Upper lobe of left lung (tissue), 4 donors: ENCODE results near the gene C6orf15.

Source experiments
- EP300 ChIP-seq, 4 donors: sonication (generic); formaldehyde crosslinking; IDR thresholded peaks; one replicate each; pipeline ENCODE4 v1.5.1; 2017; ENCODE audit warnings: antibody characterized with exemption in 4 of 4, control low read depth in 2 of 4
- POLR2A ChIP-seq, 4 donors: fragments of 450-650 bp; IDR thresholded peaks; one replicate each; pipeline ENCODE4 v1.5.1; 2016 to 2017; ENCODE audit warnings: antibody characterized with exemption in 4 of 4, mild to moderate bottlenecking in 2 of 4
- TF ChIP-seq, protein P1 (sequence below), 6 experiments: fragments of 450-650 bp in 4 of 6; fragments of 200-600 bp in 2 of 6; sonication (generic) in 2 of 6; IDR thresholded peaks; one replicate each; pipeline ENCODE4 v1.5.1; 2016 to 2019; ENCODE audit warnings: antibody characterized with exemption in 6 of 6

DNA sequence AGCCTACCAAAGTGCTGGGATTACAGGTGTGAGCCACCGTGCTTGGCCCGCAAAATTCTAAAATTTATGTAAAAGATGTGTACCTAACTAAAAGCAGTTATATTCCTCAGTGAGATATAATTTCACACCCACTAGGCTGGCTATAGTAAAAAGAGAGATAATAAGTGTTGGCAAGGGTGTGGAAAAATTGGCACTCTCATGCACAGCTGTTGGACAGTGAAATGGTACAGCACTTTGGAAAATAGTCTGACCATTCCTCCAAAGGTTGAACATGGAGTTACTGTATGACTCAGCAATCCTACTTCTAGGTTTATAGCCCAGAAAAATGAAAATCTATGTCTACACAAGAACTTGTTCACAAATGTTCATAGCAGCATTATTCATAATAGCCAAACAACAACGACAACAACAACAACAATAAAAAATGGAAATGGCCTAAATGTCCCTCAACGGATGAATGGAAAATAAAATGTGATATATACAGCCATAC, 13.9 kb downstream of the C6orf15 start:
- TF ChIP-seq, protein P1, sequence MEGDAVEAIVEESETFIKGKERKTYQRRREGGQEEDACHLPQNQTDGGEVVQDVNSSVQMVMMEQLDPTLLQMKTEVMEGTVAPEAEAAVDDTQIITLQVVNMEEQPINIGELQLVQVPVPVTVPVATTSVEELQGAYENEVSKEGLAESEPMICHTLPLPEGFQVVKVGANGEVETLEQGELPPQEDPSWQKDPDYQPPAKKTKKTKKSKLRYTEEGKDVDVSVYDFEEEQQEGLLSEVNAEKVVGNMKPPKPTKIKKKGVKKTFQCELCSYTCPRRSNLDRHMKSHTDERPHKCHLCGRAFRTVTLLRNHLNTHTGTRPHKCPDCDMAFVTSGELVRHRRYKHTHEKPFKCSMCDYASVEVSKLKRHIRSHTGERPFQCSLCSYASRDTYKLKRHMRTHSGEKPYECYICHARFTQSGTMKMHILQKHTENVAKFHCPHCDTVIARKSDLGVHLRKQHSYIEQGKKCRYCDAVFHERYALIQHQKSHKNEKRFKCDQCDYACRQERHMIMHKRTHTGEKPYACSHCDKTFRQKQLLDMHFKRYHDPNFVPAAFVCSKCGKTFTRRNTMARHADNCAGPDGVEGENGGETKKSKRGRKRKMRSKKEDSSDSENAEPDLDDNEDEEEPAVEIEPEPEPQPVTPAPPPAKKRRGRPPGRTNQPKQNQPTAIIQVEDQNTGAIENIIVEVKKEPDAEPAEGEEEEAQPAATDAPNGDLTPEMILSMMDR (IDR thresholded peaks at IDR 0.05), result no peak
- TF ChIP-seq POLR2A (IDR thresholded peaks at IDR 0.05), result no peak
- TF ChIP-seq EP300 (IDR thresholded peaks at IDR 0.05), result no peak
